Mesangial cell (primary cell): ENCODE results near the gene MT1A. TPM values are rescaled to one million over a fixed set of nuclear protein-coding genes. Genes with fewer than 3 reads are reported as not detected.

Experiments
- total RNA-seq: library from RNA; depleted of rRNA; stranded (reverse); fragments of >200 nt; gene quantifications from 2 replicates; pipeline ENCODE4 v1.2.3, GENCODE V29; 2015

The MT1A gene
- total RNA-seq = 7.4 and 8.3 TPM in 2 replicates

DNA sequence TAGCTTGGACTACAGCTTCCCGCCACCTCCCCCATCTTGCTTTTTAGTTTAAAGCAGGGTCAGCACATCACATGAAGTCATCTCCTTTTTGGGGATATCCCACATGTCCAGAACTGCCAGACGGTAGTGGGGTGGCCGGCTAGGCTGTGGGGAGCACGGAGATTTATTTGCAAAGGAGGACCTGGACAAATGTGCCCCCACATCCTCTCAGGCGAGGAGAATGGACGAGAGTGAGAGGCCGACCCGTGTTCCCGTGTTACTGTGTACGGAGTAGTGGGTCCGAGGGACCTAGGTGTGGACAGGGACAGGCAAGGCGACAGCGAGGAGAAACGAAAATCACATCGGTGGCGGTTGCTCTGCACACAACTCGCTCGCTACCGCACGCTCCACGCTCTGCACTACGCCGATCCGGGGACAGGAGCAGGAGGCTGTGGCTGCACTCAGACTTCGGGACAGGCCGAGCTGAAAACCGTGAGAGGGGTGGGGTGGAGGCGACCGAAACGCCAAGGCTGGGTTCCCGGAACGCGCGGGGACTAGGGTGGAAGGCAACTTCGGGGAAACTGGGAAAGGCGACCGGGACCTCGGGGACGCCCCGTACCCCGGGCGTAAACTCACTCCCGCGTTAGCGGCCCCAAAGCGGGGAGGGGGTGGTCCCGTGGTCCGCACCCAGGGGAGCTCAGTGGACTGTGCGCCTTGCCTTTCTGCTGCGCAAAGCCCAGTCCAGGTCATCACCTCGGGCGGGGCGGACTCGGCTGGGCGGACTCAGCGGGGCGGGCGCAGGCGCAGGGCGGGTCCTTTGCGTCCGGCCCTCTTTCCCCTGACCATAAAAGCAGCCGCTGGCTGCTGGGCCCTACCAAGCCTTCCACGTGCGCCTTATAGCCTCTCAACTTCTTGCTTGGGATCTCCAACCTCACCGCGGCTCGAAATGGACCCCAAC, at the start of gene MT1A:
Gene MT1A (plus strand): TSS at position 853 of the 937 bp plus-strand sequence. CDS start 73 bp downstream, at position 926.

DNA sequence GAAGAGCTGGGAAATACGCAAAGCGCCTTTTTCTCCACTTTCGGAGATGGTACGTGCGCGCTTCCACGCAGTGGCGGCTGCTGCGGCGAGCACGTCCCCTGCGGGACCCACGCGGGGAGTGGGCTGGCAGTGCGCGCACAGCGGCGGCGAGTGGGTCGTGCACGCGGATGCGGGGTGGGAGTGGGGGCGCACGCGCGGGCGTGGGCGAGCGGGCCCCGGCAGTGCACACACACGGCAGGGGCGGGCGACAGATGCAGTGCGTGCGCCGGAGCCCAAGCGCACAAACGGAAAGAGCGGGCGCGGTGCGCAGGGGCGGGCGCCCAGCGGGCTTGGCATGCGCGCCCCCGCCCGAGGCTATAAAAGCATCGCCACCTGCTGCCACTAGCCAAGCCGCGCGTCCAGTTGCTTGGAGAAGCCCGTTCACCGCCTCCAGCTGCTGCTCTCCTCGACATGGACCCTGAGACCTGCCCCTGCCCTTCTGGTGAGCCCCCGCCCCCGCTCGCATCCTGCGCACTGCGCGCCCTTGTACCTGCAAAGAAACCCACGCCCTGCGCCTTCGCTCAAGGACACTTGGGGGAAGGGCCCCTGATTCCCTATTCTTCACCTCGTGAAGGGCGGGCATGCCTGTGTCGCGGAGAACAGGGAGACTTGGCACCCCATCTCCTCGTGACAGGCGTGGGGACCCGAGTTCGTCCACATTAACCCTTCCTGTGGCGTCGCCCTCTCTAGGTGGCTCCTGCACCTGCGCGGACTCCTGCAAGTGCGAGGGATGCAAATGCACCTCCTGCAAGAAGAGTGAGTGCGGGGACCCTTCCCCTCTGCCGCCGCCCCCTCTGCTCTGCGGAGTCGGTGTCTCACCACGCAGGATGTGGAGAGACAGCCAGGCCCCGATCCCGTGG, 49.1 kb upstream of the MT1A start, which contains the start of gene MT3:
Gene MT3 (plus strand): TSS at position 388 of the 899 bp plus-strand sequence. CDS start 63 bp downstream, at position 451.

GRCh38 chr16:56608043-56608875, 30.2 kb upstream of the MT1A start, which contains the start of gene MT2A:
MT2A (plus strand) TSS chr16:56608584; CDS start chr16:56608656, 72 bp downstream.

DNA sequence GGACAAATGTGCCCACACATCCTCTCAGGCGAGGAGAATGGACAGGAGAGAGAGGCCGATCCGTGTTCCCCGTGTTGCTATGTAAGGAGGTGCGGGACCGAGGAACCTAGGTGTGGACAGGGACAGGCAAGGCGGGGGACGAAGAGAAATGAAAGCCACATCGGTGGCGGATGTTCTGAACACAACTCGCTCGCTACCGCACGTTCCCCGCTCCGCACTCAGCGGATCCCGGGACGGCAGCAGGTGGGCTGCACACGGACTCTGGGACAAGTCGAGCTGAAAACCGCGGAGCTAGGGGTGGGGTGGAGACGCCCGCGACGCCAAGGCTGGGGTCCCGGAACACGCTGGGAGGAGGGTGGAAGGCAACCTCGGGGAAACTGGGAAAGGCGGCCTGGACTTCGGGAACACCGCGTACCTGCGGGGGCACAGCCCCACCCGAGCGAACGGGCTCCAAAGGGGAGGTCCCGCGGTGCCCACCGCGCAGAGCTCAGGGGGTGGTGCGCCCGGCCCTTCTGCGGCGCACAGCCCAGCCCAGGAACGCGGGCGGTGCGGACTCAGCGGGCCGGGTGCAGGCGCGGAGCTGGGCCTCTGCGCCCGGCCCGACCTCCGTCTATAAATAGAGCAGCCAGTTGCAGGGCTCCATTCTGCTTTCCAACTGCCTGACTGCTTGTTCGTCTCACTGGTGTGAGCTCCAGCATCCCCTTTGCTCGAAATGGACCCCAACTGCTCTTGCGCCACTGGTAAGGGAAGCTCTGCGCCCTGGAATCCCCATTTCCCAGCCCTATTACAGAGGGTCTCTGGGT, 13.1 kb upstream of the MT1A start, which contains the start of gene MT1E:
Gene MT1E (plus strand): TSS at position 642 of the 803 bp plus-strand sequence. CDS start 71 bp downstream, at position 713.

DNA sequence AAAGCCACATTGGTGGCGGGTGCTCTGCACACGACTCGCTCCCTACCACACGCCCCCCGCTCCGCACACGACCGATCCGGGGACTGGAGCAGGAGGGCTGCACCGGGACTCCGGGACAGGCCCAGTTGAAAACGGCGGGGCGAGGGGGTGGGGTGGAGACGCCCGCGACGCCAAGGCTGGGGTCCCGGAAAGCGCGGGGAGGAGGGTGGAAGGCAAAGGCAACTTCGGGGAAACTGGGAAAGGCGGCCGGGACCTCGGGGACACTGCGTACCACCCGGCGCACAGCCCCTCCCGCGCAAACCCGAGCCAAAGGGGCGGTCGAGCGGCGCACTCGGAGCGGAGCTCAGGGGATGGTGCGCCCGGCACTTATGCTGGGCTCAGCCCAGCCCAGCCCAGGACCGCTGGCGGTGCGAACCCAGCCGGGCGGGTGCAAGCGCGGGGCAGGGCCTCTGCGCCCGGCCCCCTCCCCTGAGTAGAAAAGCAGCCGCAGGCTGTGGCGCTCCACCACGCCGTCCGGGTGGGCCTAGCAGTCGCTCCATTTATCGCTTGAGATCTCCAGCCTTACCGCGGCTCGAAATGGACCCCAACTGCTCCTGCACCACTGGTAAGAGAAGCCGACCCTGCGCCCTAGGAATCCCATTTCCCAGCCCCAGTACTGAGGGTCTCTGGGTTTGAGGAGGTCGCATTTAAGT, 6.2 kb upstream of the MT1A start, which contains the start of gene MT1M:
Gene MT1M (plus strand): TSS at position 504 of the 692 bp plus-strand sequence. CDS start 73 bp downstream, at position 577.

DNA sequence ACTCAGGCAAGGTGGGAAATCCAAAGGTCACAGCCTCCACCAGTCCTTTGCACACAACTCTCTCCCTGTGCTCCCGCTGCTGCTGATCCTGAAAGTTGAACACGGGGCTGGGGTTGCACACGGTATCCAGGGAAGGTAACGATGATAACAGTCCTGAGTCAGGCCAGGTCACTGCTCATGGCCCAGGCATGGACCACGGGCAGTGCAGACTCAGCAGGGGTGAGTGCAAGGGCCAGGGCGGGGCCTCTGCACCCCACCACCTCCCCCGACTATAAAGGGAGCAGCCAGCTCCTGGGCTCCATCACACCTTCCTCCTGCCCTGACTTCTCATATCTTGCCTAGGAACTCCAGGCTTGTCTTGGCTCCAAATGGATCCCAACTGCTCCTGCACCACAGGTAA, 13.1 kb downstream of the MT1A start, which contains the start of gene MT1B:
Gene MT1B (plus strand): TSS at position 301 of the 400 bp plus-strand sequence. CDS start 68 bp downstream, at position 369.

GRCh38 chr16:56657555-56658326, 19.3 kb downstream of the MT1A start, which contains the start of gene MT1F:
MT1F (plus strand) TSS chr16:56657959; CDS start chr16:56658059, 100 bp downstream.

GRCh38 chr16:56667581-56668571, 29.4 kb downstream of the MT1A start, which contains the start of gene MT1G:
MT1G (minus strand) TSS chr16:56668065; CDS start chr16:56667993, 72 bp downstream.

GRCh38 chr16:56669005-56669839, 30.8 kb downstream of the MT1A start, which contains the start of gene MT1H:
MT1H (plus strand) TSS chr16:56669814; CDS start chr16:56669885, 71 bp downstream.

DNA sequence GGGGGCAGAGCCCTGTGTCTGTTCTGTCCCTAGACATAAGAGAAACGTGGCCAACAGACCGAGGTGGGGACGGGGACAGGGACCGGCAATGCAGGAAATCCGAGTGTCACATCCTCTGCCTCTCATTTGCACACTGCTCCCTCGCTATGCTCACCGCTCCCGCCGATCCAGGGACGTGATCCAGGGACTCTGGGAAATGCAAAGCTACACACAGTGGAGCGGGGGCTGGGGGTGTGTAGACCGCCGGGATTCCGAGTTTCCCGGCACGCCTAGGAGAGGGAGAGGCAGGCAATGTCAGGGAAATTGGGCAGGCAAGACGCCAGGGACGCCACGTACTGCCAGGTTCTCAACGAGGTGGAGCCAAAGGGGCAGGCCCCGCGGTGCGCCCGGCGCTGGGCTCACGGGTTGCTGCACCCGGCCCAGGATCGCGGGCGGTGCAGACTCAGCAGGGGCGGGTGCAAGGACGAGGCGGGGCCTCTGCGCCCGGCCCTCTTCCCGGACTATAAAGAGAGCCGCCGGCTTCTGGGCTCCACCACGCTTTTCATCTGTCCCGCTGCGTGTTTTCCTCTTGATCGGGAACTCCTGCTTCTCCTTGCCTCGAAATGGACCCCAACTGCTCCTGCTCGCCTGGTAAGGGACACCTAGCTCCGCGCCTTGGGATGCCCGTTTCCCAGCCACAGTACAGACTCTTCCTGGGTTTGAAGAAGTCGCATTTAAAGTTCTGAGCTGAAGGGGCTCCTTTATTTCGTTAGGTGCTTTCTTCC, 43.7 kb downstream of the MT1A start, which contains the start of gene MT1X:
Gene MT1X (plus strand): TSS at position 532 of the 764 bp plus-strand sequence. CDS start 71 bp downstream, at position 603.

Other genes with a start within 250 kb of the MT1A start
- gene AMFR, start 213.1 kb upstream of the MT1A start, total RNA-seq = 108 and 120 TPM in 2 replicates
- 31.3 and 47.4 TPM in 2 replicates for gene NUDT21, start 187.3 kb upstream of the MT1A start, total RNA-seq
- gene OGFOD1, start 187.1 kb upstream of the MT1A start, total RNA-seq = 12.8 and 25.1 TPM in 2 replicates
- gene BBS2, start 118.6 kb upstream of the MT1A start, total RNA-seq = 13.2 and 37.6 TPM in 2 replicates
- not detected in 2 replicates for gene MT4, start 73.6 kb upstream of the MT1A start, total RNA-seq
- not detected in 2 replicates for gene MT3, start 49.1 kb upstream of the MT1A start, total RNA-seq
- 491 and 2,036 TPM in 2 replicates for gene MT2A, start 30.1 kb upstream of the MT1A start, total RNA-seq
- gene MT1E, start 12.9 kb upstream of the MT1A start, total RNA-seq = 530 and 533 TPM in 2 replicates
- 5.6 and 8.5 TPM in 2 replicates for gene MT1M, start 6.0 kb upstream of the MT1A start, total RNA-seq
- gene MT1B, start 13.2 kb downstream of the MT1A start, total RNA-seq = not detected in 2 replicates
- 12.9 and 25.0 TPM in 2 replicates for gene MT1F, start 19.3 kb downstream of the MT1A start, total RNA-seq
- 93.4 TPM in 1 of 2 replicates, not detected in the other for gene MT1G, start 29.4 kb downstream of the MT1A start, total RNA-seq
- 8.6 TPM in 1 of 2 replicates, not detected in the other for gene MT1H, start 31.1 kb downstream of the MT1A start, total RNA-seq
- 74.6 and 80.4 TPM in 2 replicates for gene MT1X, start 43.8 kb downstream of the MT1A start, total RNA-seq
- gene NUP93, start 91.5 kb downstream of the MT1A start, total RNA-seq = 45.5 and 96.0 TPM in 2 replicates
- gene SLC12A3, start 226.5 kb downstream of the MT1A start, total RNA-seq = not detected in 2 replicates